GM18517 (cell line): ENCODE data around the gene IL6ST.
"Not testable (repeated sequence)": the region's sequence is repeated elsewhere in the genome, so short reads cannot be mapped to it uniquely, and the experiment has no call there.

Experiments
- ATAC-seq: cut with Tn5 transposase; IDR thresholded peaks from one replicate; pipeline ENCODE4 v1.9.1; 2021; ENCODE audit warnings: mild to moderate bottlenecking, moderate library complexity; ENCODE audit not compliant: unreplicated experiment

The IL6ST gene

DNA sequence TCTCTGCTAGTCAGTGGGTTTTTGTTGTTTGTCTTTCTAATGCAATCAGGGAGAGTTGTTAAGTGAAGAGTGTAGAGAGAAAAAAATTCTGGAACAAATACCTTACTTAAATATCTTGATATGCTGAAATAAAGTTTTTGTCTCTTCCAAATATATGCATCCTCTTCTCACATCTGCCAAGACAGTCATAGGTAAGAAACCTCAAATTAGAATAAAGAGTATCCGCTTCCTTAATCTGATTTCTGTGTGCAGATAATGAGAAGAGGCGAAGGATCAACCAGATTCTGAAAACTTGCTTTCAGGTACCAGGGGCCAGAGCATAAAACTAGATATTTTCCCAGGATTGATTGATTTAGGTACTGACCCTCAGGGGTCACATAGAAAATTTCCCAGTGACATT, 11.3 kb upstream of the IL6ST start:
- no peak for ATAC-seq

DNA sequence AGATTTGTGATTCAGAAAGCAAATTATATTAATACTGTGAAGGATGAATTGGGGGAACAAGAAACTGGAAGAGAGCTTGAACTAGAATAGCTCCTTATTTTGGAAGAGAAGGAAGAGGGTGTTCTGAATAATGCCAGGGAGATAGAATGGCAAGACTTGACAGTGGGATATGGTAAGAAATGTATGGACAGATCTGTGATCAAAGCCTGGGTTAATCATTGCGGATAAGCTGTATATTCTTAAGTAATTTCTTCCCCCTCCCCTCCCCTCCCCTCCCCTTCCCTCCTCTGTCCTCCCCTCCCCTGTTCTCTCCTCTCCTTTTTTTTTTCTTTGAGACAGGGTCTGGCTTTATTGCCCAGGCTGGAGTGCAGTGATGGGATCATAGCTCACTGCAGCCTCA, 10.1 kb upstream of the IL6ST start:
- ATAC-seq: no peak

DNA sequence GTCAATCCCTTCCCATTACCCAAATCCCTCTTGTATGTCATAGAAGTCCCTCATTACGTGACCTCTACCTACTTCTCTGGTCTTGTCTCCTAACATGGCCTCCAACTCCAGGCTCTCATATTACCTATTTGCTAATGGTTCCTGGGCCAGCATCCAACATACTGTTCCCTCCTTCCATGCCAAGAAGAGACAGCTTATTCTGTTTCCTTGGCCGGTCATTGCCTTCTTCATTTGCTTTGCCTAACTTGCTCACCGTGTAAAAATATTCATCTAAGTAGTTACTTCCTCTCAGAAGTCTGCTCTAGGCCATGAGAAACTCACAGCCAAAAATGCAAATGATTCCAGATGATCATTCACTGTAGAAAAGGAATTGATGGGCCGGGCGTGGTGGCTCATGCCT, 8.9 kb upstream of the IL6ST start:
- ATAC-seq: no peak

DNA sequence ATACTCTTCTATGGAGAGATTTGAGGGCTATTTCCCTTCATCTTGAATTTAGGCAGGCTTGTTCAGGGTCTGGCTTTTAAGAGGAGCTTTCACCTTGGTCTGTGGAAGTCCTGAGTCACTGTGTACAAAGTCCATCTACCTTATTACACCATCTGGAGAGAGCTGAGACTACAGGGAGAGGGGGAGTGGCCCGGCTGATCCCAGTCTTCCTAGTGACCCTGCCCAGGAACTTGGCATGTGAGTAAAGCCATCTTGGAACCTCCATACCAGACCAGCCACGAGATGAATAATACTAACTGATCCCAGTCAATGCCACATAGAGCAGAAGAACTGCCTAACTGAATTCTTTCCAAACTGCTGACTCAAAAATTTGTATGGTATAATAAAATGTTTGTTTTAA, 8.4 kb upstream of the IL6ST start:
- no peak for ATAC-seq

DNA sequence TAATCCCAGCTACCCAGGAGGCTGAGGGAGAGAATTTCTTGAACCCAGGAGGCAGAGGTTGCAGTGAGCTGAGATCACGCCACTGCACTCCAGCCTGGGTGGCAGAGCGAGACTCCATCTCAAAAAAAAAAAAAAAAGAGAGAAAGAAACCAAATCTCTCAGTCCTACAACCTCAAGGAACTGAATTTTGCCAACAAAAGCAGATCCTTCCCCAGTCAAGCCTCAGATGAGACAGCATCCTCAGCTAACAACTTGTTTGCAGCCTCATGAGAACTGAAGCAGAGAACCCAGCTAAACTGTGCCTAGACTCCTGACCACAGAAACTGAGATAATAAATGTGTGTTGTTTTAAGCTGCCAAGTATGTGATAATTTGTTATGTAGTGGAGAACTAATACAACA, 7.5 kb upstream of the IL6ST start:
- ATAC-seq: no peak

DNA sequence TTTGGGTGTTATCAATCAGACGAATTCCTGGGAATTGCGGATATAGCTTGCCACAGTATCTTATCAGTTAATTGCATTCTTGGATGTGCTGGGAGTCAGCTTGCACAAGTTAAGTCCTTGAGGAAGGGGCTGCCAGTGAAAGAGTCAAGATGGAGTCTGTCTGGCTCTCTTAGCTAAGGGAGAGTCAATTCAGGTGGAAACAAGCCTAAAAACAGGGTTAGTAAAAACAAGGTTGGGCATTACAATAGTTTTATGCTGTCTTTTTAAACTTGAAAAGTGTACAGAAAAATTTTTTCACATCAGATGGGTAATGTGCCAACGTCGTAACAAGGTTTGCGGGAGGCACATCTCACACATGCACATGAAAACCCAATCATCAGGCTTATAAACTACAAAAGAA, 5.5 kb upstream of the IL6ST start:
- not testable (repeated sequence) for ATAC-seq

DNA sequence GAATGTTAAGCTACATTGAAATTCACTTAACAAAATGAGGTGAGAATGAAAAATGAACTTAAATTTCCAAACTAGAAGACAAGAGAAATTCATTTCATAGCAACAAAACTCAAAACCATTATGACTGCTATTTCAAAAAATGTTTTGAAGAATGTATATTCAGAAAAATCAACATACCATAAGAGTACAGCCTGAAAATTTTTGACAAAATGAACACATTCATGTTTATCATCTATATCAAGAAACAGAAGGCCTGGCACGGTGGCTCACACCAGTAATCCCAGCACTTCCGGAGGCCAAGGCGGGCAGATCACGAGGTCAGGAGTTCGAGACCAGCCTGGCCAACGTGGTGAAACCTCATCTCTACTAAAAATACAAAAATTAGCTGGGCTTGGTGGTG, 4.2 kb upstream of the IL6ST start:
- no peak for ATAC-seq

DNA sequence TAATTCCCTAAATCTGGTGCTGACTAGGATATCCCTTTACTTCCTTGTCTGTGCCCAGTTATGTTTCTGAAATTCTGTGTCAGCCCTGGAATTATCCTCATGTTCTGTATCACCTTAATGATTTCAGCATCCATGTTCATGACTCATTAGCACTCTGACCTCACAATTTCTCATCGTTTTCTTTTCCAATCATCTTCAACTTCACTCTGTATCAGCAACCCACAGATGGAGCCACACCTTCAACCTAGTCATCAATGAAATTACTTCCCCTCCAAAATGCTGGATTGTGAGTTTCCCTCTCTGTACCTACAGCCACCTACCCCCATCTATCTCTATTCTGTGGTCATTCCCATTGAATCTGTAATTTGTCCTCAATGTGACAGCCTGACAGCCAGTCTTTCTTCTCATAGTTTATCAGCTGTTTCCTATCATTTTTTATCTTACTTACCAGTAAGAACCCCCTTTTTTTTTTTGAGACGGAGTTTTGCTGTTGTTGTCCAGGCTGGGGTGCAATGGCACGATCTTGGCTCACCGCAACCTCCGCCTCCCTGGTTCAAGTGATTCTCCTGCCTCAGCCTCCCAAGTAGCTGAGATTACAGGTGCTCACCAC, 3.1 kb upstream of the IL6ST start:
- no peak for ATAC-seq

DNA sequence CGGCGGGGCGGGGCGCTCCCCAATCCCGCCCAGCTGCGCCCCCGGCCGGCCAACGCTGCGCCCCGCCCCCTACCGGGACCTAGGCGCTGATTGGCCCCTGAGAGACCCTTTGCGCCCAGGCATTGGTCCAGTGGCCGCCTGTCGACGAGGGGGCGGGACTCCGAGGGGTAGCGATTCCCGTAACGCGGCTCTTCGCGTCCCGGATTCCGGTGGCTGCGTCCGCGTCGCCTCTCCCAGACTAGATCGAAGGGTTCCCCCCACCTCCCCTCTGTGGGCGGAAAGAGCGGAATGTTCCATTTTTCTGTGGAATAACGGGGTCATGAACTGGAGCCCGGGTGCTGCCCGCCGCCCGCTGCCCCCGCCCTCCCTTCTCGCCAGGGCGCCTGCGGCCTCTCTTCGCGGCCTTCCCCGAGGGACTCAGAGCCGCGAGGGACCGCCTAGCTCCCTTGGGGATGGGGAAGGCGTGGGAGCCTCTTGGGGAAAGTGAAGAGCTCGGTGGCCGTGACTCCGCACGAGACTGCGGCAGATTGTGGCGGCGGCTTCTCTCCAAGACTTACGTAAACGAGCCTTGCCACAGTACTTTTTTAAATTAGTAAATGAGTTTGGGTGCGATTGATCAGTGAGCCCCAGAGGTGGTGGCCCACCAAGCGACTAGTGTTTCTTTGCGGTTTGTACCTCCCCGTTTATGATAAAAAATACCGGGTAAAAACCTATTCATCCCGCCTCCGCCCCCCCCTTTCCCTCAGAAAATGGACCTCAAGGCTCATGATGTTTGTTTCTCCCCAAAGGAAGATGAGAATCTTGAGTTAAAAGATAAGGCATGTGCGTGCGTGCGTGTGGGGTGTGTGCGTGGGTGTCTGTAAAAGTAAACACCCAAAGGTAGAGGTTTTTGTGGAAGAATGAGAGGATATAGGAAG, 493 bp upstream of the IL6ST start:
- ATAC-seq: peak; percentile 89

DNA sequence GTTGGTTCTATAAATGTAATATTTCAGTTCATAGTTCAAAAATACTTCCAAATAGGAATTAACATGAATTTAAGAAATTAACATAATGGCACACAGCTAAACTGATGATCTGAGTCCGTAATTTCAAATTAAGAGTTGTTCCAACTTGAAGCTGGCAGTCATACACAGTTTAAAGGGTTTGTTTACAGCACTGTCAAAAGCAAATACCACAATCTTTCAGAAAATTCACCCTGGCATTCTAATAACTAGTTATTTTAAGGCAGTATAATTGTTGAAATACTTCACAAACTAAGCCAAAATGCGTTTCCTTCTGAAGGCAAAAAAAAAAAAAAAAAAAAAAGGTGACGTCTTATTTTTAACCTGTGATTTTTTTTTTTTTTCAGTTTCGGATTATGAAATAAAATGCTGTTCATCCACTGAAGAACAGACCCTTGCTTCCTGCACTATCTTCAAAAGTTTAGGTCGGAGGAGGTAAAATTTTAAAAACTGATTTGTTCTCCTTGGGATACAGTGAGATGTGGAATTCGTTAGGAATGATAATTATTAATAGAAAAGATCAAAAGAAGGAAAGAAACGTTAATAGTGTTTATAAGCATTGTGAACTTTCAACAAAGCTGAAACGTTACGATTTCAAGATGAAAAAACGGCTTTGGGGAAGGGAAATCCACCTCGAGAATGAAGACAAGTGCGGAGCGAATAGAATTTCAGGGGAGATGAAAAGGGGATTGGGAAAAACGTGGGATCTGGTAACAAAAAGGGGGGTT, 850 bp downstream of the IL6ST start:
- ATAC-seq: no peak

DNA sequence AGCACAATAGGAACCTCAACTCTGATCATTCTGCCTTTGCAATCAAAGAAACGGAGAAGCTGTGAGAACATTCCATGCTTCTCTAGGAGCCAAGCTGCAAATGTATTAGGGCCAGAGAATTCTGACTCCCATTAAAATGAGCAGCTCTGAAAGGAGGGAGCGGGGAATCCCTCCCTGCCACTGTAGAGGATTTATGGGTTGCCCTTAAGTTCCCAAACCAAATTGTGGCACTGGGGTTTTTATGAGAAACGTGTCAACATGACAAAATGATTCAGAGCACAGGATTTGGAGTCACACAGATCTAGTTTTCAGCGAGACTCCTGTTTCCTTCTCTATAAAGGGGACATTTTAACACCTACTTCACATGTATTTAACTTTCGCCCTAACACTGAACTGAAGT, 1.8 kb downstream of the IL6ST start:
- ATAC-seq: no peak

DNA sequence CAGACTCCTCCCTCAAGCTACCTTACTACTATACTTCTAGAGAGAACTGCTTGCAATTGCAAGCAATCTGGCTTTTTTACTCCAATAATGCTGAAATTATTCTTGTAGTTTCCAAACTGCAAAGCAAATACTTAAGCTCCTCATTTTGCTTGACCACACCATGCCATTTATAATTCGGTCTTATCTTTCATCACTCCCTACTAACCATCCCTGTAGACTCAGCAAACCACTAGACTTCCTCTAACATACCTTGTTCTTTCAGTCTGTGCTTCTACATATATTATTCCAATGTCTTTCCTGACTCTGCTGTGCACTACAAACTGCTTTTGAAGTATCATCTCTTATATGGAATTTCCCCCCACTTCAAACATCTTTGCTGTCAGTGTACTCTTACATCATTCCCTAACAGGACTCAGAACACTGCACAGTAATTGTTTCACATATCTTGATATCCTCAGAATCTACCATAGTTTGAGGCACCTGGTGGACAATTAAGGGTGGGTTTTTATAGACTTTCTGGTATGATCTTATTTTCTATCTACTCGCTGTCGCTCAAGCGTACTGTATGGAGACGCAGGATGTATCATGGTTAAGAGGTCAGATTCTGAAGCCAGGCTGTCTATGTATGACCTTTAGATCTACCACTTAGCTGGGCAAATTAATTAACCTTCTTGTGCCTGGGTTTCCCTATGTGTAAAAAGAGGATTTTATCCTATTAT, 2.8 kb downstream of the IL6ST start:
- no peak for ATAC-seq

DNA sequence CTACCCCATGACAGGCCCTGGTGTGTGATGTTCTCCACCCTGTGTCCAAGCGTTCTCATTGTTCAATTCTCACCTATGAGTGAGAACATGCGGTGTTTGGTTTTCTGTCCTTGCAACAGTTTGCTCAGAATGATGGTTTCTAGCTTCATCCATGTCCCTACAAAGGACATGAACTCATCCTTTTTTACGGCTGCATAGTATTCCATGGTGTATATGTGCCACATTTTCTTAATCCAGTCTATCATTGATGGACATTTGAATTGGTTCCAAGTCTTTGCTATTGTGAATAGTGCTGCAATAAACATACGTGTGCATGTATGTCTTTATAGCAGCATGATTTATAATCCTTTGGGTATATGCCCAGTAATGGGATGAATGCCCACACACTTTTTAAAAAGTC, 3.9 kb downstream of the IL6ST start:
- ATAC-seq: not testable (repeated sequence)

DNA sequence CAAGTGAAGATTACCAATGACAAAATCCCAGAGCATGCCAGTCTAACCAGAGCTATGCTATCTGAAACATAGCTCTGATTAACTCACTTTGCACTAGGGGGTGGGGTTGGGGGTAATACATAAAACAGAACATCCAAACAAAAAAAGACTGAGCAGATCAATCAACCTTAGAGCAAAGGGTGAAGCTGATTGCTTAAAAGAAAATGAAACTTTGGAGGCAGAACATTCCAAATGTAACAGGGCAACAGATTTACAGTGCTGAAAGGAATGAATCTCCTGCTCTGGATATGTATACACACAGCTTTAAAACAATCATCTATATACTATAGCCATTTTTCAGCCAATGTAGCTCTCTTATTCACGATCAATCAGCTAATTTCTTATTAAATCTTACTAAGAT, 4.9 kb downstream of the IL6ST start:
- no peak for ATAC-seq

DNA sequence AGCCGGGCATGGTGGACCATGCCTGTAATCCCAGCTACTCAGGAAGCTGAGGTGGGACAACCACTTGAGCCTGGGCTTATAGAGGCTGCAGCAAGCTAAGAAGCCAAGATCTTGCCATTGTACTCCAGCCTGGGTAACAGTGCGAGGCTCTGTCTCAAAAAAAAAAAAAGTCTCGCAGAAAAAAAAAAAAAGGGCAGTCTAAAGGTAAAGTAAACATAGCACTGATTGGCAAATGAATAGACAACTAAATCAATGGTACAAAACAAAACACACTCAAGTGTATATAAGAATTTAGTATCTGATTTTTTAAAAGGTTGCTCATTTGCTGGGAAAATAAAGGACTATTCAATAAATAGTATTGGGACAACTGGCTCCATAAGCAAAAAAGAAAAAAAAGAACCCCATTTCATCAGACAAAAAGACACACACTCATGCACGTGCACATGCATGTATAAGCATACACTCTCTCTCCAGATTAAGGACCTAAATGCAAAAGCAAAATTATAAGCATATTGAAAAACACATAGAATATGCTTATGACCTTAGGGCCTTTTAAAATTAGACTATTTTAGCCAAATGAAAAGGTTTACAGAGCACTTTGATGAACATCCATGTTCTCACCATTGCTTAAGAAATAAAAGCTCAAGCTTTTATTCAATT, 5.7 kb downstream of the IL6ST start:
- ATAC-seq: no peak

DNA sequence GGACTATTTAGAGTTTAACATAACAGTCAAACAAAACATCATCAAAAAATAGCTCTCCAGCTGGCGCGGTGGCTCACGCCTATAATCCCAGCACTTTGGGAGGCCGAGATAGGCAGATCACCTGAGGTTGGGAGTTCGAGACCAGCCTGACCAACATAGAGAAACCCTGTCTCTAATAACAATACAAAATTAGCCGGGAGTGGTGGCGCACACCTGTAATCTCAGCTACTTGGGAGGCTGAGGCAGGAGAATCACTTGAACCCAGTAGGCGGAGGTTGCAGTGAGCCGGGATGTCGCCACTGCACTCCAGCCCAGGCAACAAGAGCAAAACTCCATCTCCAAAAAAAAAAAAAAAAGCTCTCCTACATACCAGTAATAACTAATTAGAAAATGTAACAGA, 6.3 kb downstream of the IL6ST start:
- ATAC-seq: not testable (repeated sequence)

DNA sequence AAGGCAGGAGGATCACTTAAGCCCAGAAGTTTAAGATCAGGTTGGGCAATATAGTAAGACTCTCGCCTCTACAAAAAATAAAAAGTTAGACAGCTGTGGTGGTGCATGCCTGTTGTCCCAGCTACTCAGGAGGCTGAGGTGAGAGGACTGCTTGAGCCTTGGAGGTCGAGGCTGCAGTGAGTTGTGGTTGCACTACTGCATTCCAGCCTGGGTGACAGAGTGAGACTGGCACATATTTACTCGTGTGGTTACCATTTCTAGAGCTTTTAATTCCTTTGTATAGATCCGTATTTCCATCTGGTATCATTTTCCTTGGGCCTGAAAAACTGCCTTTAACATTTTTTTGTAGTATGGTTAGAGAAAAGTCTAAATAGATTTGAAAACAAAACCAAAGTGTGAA, 7.8 kb downstream of the IL6ST start:
- no peak for ATAC-seq

DNA sequence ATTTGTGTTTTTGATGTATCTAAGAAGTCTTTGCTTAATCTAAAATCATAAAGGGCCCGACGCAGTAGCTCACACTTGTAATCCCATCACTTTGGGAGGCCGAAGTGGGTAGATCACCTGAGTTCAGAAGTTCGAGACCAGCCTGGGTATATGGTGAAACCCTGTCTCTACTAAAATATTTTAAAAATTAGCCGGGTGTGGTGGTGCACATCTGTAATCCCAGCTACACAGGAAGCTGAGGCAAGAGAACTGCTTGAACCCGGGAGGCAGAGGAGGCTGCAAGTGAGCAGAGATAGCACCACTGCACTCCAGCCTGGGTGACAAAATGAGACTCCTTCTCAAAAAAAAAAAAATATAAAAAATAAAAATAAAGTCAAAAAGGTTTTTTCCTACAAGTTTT, 9.6 kb downstream of the IL6ST start:
- no peak for ATAC-seq

DNA sequence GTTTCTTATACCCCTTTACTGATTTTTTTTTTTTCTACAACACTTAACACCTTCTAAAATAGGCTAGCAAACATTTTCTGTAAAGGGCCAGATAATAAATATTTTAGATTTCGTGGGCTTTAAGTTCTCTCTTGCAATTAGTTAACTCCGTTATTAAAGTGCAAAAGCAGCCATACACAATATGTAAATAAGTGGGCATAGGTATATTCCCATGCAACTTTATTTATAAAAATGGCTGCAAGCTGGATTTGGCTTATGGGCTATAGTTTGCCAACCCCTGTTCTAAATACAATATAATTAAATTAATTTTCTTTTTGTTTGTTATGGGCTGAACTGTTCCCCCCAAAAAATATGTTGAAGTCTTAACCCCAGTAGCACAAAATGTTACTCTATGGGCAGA, 10.8 kb downstream of the IL6ST start:
- ATAC-seq: no peak

DNA sequence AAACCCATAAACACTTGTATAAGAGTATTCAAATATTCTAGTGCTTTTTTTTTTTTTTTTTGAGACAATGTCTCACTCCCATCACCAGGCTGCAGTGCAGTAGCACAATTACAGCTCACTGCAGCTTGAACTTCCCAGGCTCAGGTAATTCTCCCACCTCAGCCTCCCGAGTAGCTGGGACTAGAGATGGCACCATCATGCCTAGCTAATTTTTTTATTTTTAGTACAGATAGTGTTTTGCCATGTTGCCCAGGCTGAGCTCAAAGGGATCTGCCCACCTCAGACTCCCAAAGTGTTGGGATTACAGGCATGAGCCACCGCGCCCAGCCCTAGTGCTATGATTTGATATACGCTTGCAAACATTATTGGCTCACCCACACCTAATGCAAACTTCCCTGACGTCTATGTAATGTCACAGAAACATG, 11.8 kb downstream of the IL6ST start:
- ATAC-seq: no peak

DNA sequence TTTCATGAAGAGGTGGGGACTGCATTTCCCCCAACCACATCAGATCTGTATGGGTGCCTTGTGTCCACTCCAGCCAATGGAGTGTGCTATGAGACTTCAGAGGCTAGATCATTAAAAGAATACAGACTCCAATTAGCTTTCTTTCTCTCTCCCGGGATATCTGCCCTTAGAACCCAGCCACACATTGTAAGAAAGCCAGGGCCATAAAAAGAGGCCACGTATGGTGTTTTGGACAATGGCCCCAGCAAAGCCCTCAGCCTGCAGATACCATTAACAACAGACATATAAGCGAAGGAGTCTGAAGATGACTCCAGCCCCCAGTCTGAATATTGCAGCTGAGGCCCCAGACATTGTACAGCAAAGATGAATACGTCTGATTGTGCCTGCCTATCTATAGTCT, 21.5 kb downstream of the IL6ST start:
- no peak for ATAC-seq
